Activated T-cell treated with anti-CD3 and anti-CD28 coated beads, Interleukin-2, amount 50 U/mL, for 48 hours (primary cell): Measurements from ENCODE around the gene ARHGEF40.
A peak's percentile ranks its signal among the peaks of the same experiment; 100 is the strongest.

ENCODE experiments used
- DNase-seq, 2 experiments: peaks; one replicate each; pipeline ENCODE4 v3.0.0-alpha.2; 2020

ARHGEF40 gene

GRCh38 chr14:21070083-21070609, at the start of gene ARHGEF40:
ARHGEF40 (plus strand) TSS chr14:21070304; CDS start chr14:21070397, 93 bp downstream.
- peak; percentile 33 to 43 for DNase-seq

- no peak for DNase-seq
Measured at GRCh38 chr14:21020977-21021545, 49.0 kb upstream of the ARHGEF40 start.

GRCh38 chr14:21022686-21023085, 47.4 kb upstream of the ARHGEF40 start:
- no peak for DNase-seq

- no peak for DNase-seq
Measured at GRCh38 chr14:21023174-21023573, 46.9 kb upstream of the ARHGEF40 start.

- peak in 1 of 2 experiments; percentile 35 for DNase-seq
Measured at GRCh38 chr14:21023817-21024584, 46.1 kb upstream of the ARHGEF40 start.

GRCh38 chr14:21024585-21025370, 45.3 kb upstream of the ARHGEF40 start, which contains the start of gene NDRG2:
NDRG2 (minus strand) TSS chr14:21025061; CDS start chr14:21023315, 1,746 bp downstream.
- DNase-seq: peak; percentile 59 to 71

GRCh38 chr14:21025371-21026273, 44.5 kb upstream of the ARHGEF40 start:
- DNase-seq: no peak

- no peak for DNase-seq
Measured at GRCh38 chr14:21026274-21026987, 43.7 kb upstream of the ARHGEF40 start.

GRCh38 chr14:21026988-21027315, 43.2 kb upstream of the ARHGEF40 start:
- no peak for DNase-seq

- no peak for DNase-seq
Measured at GRCh38 chr14:21029917-21030316, 40.2 kb upstream of the ARHGEF40 start, which contains the start of gene TPPP2. TPPP2 (plus strand) TSS chr14:21030217; CDS start chr14:21030582, 365 bp downstream.

GRCh38 chr14:21030531-21030930, 39.6 kb upstream of the ARHGEF40 start:
- no peak for DNase-seq

GRCh38 chr14:21032326-21033132, 37.6 kb upstream of the ARHGEF40 start:
- DNase-seq: no peak

GRCh38 chr14:21033133-21033698, 36.9 kb upstream of the ARHGEF40 start:
- no peak for DNase-seq

- no peak for DNase-seq
Measured at GRCh38 chr14:21034707-21035106, 35.4 kb upstream of the ARHGEF40 start, which contains the start of gene RNASE13. RNASE13 (minus strand) TSS chr14:21034807; CDS start chr14:21034288, 519 bp downstream.

- no peak for DNase-seq
Measured at GRCh38 chr14:21036751-21037150, 33.4 kb upstream of the ARHGEF40 start.

GRCh38 chr14:21037156-21037555, 32.9 kb upstream of the ARHGEF40 start:
- DNase-seq: no peak

- no peak for DNase-seq
Measured at GRCh38 chr14:21038441-21039422, 31.4 kb upstream of the ARHGEF40 start.

- DNase-seq: no peak
Measured at GRCh38 chr14:21039585-21040369, 30.3 kb upstream of the ARHGEF40 start.
